ENCODE measurements around the gene JUN.
A peak's percentile ranks its signal among the peaks of the same experiment; 100 is the strongest.

DNA sequence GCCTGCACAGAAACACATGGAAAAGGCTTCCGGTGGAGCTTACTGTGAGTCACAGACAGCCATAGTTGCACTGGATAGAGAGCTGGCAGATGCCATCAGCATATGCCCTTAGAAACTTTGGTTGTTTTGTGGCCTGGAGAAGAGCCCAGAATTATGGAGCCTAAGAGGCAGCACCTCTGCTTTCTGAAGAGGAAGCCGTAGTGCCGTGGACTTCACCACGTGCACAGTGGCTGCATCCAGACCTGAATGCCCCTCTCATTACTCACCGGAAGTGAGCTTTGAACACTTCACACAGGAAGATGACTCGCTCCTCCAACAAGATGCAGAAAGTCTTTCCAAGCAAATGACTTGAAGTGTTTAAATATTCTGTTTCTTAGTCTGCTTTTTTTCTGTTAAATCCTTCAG, 28.4 kb downstream of the JUN start:
- TF ChIP-seq, protein P1, sequence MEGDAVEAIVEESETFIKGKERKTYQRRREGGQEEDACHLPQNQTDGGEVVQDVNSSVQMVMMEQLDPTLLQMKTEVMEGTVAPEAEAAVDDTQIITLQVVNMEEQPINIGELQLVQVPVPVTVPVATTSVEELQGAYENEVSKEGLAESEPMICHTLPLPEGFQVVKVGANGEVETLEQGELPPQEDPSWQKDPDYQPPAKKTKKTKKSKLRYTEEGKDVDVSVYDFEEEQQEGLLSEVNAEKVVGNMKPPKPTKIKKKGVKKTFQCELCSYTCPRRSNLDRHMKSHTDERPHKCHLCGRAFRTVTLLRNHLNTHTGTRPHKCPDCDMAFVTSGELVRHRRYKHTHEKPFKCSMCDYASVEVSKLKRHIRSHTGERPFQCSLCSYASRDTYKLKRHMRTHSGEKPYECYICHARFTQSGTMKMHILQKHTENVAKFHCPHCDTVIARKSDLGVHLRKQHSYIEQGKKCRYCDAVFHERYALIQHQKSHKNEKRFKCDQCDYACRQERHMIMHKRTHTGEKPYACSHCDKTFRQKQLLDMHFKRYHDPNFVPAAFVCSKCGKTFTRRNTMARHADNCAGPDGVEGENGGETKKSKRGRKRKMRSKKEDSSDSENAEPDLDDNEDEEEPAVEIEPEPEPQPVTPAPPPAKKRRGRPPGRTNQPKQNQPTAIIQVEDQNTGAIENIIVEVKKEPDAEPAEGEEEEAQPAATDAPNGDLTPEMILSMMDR (IDR thresholded peaks at IDR 0.05 in 8 of 11, conservative IDR thresholded peaks at IDR 0.05 in 3 of 11) = no peak
- TF ChIP-seq POLR2AphosphoS5 (IDR thresholded peaks at IDR 0.05) = peak in 1 of 3 donors; percentile 50
